Mononuclear cell (primary cell): Measurements from ENCODE around the gene KLHL11. TPM values are rescaled to one million over a fixed set of nuclear protein-coding genes. Genes with fewer than 3 reads are reported as not detected.
"Not testable (repeated sequence)": the region's sequence is repeated elsewhere in the genome, so short reads cannot be mapped to it uniquely, and the experiment has no call there.

Experiments
- H3K27me3 ChIP-seq: 2 replicates; pipeline ENCODE4 v1.6.0; 2011; ENCODE audit warnings: low read length, control low read depth; ENCODE audit not compliant: insufficient read depth
- H3K4me1 ChIP-seq: 2 replicates; pipeline ENCODE4 v1.5.1; 2011; ENCODE audit warnings: mild to moderate bottlenecking, low read length, control low read depth; ENCODE audit not compliant: insufficient read depth
- H3K4me3 ChIP-seq: 2 replicates; pipeline ENCODE4 v1.5.1; 2011; ENCODE audit warnings: mild to moderate bottlenecking, low read length, moderate library complexity
- H3K9me3 ChIP-seq: 2 replicates; pipeline ENCODE4 v1.5.1; 2011; ENCODE audit warnings: low read depth, mild to moderate bottlenecking, control low read depth, low read length
- total RNA-seq: library from RNA; depleted of rRNA; stranded (reverse); fragments of >200 nt; gene quantifications from one replicate; pipeline ENCODE4 v1.2.3, GENCODE V29; 2012

Gene KLHL11
- total RNA-seq, 1 donor: 60.7 TPM

DNA sequence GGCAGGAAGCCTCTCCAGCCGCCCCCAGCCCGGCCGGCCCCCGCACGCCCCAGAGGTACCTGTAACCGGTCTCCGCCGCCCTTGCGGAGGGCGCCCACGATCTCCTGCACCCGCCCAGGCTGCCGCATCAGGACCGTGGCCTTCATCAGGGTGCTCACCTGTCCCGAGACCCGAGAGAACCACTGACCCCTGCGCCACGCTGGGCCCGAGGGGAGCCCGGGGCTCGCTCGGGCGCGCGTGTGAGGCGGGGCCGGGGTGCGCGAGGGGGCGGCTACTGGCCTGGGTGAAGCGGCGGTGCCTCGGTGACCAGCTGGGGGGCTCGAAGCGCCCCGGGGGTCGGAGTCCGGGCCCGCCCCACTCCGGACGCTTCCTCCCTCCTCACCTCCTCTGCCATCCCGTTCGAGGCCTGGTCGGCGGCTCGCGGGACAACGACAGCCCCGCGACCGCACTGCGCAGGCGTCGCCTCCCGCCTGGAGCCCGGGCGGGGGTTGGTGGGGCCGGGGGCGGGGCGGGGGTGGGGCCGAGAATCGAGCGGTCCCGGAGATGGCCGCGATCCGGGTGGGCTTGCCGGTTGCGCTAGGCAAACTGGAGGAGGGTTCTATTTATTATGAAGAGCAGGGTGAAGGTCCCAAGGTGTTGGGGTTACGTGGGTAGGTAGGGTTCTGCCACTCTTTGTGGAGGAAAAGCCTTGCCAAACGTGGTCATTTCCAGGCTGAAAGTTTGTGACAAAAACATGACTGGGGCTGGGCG, 29.2 kb downstream of the KLHL11 start, which contains the start of gene NT5C3B:
TSS of gene NT5C3B (minus strand) at position 433 of the 750 bp plus-strand sequence. CDS start at position 394, 39 bp downstream.
- peaks cover 14% of the 10 kb centered on the region for H3K4me1 ChIP-seq
- H3K27me3 ChIP-seq: no peaks in the 10 kb centered on the region
- no peaks in the 10 kb centered on the region for H3K9me3 ChIP-seq
- peak within 1 kb of the TSS; percentile 55 for H3K4me3 ChIP-seq

DNA sequence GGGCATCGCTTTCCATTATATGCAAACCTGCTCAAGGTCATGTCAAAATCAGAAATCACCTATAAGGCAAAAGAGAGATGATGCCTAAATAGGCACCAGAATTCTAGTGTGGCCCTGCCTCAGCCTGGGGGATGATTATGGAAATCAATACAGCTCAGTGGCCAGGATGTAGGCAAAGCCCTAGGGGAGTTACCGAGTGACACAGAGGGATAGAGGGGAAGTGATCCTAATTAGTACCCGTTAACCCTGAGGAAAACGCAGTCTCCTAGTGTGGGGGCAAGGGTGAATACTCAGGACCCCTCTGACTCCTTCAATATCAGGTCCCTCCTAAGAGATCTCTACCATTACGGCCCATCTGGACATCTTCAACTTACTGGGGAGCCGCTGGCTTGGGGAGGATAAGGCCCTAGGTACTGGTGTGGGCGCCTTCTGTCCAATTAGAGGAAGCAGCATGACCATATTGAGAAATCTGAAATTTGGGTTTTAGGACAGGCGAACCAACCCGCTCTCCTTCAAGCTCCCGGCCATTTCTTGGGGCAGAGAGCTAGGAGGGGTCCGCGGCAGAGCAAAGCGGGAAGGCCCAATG, 29.9 kb downstream of the KLHL11 start:
- peak overlapping the region; percentile 55 for H3K4me3 ChIP-seq
- peaks cover 14% of the 10 kb centered on the region for H3K4me1 ChIP-seq
- H3K9me3 ChIP-seq: no peaks in the 10 kb centered on the region
- H3K27me3 ChIP-seq: no peaks in the 10 kb centered on the region

DNA sequence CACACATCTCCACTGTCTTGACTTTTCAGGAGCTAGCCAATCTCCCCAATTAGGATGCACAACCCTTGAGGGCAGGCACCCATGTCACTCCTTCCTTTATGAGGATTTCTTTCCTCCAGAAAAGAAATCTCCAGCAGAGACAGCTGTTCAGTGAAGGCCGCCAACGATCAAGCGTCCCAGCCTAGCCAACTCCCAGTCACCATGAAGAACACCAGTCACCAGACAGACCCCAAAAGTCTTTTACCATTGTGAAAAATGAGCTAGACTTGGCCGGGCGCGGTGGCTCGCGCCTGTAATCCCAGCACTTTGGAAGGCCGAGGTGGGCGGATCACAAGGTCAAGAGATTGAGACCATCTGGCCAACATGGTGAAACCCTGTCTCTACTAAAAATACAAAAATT, 35.3 kb downstream of the KLHL11 start:
- not testable (repeated sequence) for H3K9me3 ChIP-seq, H3K4me3 ChIP-seq, H3K4me1 ChIP-seq, H3K27me3 ChIP-seq

DNA sequence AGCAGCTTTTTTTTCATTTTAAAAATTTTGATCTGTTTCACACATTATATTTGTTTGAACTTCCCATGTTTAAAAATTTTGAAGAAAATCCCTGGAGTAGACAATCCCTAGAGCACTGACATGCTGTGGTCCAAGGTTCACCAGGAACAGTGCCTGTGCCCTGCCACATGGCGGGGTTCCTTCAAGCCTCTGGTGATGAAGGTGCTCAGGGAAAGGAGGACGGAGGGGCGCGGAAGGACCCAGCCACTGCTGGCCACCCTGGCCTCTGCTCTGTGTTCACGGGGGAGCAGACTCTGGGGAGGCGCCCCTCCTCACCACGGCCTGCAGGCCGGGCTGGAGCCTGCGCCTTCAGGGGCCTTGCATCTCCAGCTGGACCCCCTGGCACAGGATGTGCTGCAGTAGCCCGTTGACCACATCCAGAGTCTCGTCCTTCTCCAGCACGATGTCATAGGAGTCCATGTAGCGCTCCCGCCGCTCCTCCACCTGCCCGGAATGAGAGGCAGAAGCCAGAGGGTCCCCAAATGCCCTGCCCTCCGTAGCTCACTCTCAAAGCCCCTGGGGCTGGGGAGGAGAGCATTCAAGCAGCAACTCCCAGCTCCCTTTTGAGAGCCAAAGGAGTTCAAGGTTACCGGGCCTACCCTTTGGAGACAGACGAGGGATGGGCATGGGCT, 39.9 kb downstream of the KLHL11 start:
- no peaks in the 10 kb centered on the region for H3K4me1 ChIP-seq
- no peak overlapping the region for H3K4me3 ChIP-seq
- H3K27me3 ChIP-seq: no peaks in the 10 kb centered on the region
- no peaks in the 10 kb centered on the region for H3K9me3 ChIP-seq

DNA sequence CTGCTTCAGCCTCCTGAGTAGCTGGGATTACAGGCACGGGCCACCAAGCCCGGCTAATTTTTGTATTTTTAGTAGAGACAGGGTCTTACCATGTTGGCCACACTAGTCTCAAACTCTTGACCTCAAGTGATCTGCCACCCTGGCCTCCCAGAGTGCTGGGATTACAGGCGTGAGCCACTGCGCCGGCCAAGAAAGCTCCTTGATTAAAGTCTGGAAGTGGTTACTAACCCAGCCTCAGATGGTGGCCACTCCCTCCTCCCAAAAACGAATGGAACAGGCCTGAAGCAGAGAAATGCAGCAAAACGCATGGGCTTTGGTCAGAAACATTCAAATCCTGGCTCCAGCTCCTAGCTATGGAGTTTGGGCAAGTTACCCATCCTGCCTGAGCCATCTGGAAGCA, 41.1 kb downstream of the KLHL11 start:
- no peaks in the 10 kb centered on the region for H3K9me3 ChIP-seq
- no peaks in the 10 kb centered on the region for H3K4me1 ChIP-seq
- H3K4me3 ChIP-seq: no peak overlapping the region
- H3K27me3 ChIP-seq: no peaks in the 10 kb centered on the region

DNA sequence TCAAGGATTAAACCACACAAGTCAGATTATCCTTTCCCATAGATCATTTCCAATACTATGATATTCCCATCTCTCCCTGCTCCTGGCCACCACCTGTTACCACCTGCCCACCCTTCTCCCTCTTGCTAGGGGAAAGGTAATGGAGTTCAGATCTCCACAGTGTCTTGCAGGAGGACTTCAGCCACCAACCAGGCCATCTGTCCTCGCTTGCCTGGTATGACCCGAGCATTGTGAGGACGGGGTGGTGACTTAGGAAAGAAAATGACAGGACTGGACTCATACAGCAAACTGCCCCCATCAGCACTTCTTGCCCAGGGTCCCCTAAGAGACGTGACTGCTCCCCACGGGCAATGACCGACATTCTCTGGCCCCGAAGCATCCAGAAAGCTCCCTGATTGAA, 41.6 kb downstream of the KLHL11 start:
- Histone ChIP-seq H3K4me1 (no peaks in the 10 kb centered on the region), H3K4me3 (no peak overlapping the region), H3K27me3 (no peaks in the 10 kb centered on the region), H3K9me3 (no peaks in the 10 kb centered on the region)

DNA sequence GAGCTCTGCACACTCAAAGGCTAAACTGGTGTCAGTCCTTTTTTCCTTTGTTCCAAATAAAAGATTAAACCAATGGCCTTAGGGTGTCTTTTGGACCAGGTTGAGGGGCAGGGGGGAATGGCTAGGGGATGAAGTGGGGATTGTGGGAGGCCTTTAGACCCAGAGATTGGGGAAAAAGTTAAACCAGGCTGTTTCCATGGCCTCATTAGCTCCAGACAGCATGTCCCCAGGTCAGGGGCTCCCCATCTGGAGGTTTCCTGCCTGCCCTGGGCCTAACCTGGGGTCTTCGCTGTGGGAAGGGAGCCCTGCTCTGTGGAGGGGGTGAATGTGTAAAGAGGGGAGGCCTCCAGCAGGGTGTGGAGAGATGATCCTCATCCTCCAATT, 42.1 kb downstream of the KLHL11 start:
- Histone ChIP-seq H3K4me1 (no peaks in the 10 kb centered on the region), H3K27me3 (no peaks in the 10 kb centered on the region), H3K9me3 (no peaks in the 10 kb centered on the region), H3K4me3 (no peak overlapping the region)

DNA sequence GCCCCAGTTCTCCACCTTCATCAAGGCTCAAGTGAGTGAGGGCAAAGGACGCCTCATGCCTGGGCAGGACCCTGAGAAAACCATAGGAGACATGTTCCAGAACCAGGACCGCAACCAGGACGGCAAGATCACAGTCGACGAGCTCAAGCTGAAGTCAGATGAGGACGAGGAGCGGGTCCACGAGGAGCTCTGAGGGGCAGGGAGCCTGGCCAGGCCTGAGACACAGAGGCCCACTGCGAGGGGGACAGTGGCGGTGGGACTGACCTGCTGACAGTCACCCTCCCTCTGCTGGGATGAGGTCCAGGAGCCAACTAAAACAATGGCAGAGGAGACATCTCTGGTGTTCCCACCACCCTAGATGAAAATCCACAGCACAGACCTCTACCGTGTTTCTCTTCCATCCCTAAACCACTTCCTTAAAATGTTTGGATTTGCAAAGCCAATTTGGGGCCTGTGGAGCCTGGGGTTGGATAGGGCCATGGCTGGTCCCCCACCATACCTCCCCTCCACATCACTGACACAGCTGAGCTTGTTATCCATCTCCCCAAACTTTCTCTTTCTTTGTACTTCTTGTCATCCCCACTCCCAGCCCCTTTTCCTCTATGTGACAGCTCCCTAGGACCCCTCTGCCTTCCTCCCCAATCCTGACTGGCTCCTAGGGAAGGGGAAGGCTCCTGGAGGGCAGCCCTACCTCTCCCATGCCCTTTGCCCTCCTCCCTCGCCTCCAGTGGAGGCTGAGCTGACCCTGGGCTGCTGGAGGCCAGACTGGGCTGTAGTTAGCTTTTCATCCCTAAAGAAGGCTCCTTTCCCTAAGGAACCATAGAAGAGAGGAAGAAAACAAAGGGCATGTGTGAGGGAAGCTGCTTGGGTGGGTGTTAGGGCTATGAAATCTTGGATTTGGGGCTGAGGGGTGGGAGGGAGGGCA, 42.7 kb downstream of the KLHL11 start:
- H3K4me1 ChIP-seq: no peaks in the 10 kb centered on the region
- no peak overlapping the region for H3K4me3 ChIP-seq
- no peaks in the 10 kb centered on the region for H3K9me3 ChIP-seq
- H3K27me3 ChIP-seq: no peaks in the 10 kb centered on the region

DNA sequence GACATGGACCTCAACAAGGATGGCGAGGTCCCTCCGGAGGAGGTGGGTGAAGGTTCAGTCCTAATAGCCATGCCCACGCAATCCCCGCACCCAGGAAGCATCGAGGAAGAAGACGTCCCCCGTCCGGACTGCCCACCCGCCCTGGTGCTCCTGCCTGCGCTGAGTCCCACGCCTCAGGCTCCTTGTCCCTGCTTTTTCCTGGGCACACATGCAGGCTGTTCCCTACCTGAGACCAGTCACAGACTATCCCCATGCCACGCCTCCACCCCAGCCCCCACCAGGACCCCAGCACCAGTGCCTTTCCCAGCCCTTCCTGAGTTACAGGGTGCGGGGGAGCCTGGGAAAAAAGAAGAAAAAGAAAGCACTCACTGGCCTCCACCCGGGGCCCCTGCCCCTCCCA, 43.4 kb downstream of the KLHL11 start:
- H3K4me3 ChIP-seq: no peak overlapping the region
- no peaks in the 10 kb centered on the region for H3K27me3 ChIP-seq
- no peaks in the 10 kb centered on the region for H3K4me1 ChIP-seq
- no peaks in the 10 kb centered on the region for H3K9me3 ChIP-seq

DNA sequence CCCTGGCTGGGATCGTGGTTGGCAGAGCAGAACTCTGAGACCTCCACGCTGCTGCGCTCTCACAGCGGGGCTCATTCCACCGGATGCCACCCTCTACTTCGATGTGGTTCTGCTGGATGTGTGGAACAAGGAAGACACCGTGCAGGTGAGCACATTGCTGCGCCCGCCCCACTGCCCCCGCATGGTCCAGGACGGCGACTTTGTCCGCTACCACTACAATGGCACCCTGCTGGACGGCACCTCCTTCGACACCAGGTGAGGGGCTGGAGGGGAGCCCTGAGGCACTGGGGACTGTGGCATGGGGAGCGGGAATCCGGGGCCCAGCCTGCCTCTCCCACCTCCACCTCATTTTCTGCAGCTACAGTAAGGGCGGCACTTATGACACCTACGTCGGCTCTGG, 47.2 kb downstream of the KLHL11 start:
- Histone ChIP-seq H3K4me3 (no peak overlapping the region), H3K9me3 (no peaks in the 10 kb centered on the region), H3K27me3 (no peaks in the 10 kb centered on the region), H3K4me1 (no peaks in the 10 kb centered on the region)

DNA sequence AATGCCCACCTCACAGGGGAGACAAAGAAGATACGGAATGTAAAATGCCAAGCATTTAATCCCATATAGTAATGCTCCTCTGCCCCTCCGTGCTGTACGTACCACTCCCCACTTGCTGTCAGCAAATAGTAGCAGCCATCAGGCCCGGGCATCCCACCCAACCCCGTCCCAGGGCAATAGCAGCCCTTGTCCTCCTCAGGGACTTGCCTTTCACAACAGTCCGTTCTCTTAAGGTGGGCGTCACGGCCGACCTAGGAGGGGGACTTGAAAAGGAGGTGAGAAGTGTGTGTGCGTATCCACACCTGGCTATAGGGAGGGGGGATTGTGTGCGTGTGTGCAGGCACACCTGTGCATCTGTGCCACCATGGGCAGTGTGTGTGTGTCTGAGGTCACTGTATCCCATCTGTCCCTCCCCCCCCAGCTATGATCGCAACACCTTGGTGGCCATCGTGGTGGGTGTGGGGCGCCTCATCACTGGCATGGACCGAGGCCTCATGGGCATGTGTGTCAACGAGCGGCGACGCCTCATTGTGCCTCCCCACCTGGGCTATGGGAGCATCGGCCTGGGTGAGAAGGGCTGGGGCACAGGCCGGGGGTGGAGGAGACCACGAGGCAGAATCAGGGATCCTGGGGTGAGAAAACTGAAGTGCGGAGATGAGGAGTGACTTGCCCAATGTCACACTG, 48.4 kb downstream of the KLHL11 start:
- Histone ChIP-seq H3K4me3 (no peak overlapping the region), H3K9me3 (no peaks in the 10 kb centered on the region), H3K27me3 (peaks cover 6% of the 10 kb centered on the region), H3K4me1 (peaks cover 10% of the 10 kb centered on the region)

DNA sequence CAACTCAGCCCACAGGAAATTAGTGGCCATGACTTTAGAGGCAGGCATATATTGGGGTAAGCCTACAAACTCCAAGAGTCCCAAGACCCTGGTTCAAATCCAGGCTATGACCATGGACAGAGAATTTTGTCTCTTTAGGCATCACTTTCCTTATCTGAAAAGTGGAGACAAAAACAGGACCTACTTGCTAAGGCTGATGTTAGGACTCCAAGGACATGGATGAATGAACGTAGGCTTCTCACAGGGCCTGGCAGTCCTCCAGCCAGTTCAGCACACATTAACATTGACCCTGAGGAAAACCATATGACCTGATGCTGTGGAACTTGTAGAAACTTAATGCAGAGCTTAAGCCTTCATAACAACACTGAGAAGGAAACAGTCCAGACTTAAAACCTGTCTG, 51.0 kb downstream of the KLHL11 start:
- Histone ChIP-seq H3K4me1 (peaks cover 22% of the 10 kb centered on the region), H3K27me3 (peaks cover 6% of the 10 kb centered on the region), H3K9me3 (no peaks in the 10 kb centered on the region), H3K4me3 (no peak overlapping the region)

DNA sequence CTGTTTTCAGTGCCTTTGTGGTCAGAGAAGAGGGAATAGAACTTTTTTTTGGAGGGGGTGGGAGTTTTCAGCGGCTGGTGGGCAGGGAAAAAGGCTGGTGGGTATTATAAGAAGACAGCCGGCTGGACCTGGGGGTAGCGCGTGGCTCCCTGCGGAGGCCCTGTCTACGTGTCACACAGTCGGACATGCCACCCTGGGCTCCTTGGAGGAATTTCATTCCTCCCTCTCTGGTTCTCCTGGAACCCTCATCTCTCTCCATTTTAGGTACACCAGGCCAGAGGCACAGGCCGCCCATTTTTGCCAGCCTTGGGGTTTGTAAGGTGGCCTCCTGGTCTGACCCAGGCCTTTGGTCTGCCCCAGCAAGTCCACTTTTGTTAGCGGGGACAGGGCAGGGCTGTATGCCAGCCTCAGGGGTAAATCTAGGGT, 51.5 kb downstream of the KLHL11 start:
- Histone ChIP-seq H3K4me3 (no peak overlapping the region), H3K4me1 (peaks cover 22% of the 10 kb centered on the region), H3K27me3 (peaks cover 6% of the 10 kb centered on the region), H3K9me3 (no peaks in the 10 kb centered on the region)

DNA sequence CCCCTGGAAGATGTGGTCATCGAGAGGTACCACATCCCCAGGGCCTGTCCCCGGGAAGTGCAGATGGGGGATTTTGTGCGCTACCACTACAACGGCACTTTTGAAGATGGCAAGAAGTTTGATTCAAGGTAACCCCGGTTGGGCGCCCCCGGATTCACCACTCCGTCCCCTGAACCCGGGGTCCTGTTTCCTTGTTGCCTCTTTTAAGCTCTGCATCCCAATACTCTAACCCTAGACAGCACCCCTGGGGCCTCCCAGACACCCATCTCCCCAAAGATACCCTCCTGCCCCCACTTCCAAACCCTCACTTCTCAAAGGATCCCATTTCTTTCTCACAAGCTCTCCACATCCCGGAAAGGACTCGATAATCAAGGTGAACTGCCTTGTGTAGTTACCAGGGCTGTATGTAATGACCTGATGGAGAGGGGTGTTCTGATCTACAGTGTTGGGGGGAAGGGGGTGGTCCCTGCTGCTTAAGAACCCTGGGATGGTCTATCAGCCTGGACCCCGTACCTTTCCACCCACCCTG, 52.0 kb downstream of the KLHL11 start:
- Histone ChIP-seq H3K4me3 (no peak overlapping the region), H3K27me3 (peaks cover 6% of the 10 kb centered on the region), H3K9me3 (no peaks in the 10 kb centered on the region), H3K4me1 (peaks cover 22% of the 10 kb centered on the region)
